Stimulated activated CD8-positive, alpha-beta memory T cell treated with anti-CD3 and anti-CD28 coated beads, Interleukin-15, amount 100 ng/mL, for 4 hours (primary cell): ENCODE data around the gene ELP5.

Source experiments
- DNase-seq, 2 donors: peaks; one replicate each; pipeline ENCODE4 v3.0.0-alpha.2; 2020; ENCODE audit warnings: low read depth in 2 of 2

The ELP5 gene

DNA sequence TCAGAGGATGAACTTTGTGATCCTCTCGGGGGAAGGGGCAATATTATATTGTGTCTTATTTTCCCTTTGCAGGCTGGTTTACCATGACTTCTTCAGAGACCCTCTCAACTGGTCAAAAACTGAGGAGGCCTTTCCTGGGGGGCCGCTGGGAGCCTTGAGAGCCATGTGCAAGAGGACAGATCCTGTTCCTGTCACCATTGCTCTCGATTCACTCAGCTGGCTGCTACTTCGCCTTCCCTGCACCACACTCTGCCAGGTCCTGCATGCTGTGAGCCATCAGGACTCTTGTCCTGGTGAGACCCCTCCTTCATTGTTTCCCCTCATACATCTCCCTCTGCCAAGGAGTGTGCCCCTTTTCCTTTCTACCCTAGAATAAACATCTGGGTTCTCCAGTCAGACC is 2.5 kb downstream of the ELP5 start:
- DNase-seq: no peak

DNA sequence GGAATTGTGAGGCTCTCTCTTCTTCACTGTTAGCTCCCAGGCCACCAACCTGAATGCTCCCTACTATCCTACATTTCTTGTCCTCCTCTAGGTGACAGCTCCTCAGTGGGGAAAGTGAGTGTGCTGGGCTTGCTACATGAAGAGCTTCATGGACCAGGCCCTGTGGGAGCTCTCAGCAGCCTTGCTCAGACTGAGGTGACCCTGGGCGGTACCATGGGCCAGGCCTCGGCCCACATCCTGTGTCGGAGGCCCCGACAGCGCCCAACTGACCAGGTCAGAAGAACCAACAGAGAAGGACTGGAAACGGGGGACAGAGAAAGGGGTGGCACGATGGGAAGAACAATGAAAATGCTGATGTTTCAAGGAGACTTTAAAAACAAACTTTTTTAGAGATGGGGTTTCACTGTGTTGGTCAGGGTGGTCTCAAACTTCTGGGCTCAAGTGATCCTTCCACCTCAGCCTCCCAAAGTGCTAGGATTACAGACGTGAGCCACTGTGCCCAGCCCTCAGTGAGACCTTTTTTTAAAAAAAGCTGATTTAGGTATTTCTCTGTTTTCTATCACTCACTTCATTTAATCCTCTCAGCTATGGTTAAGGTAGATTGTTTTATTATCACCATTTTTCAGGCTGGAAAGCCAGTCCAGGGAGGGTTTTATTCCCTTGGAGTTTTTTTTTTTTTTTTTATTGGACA is 4.9 kb downstream of the ELP5 start:
- no peak for DNase-seq

DNA sequence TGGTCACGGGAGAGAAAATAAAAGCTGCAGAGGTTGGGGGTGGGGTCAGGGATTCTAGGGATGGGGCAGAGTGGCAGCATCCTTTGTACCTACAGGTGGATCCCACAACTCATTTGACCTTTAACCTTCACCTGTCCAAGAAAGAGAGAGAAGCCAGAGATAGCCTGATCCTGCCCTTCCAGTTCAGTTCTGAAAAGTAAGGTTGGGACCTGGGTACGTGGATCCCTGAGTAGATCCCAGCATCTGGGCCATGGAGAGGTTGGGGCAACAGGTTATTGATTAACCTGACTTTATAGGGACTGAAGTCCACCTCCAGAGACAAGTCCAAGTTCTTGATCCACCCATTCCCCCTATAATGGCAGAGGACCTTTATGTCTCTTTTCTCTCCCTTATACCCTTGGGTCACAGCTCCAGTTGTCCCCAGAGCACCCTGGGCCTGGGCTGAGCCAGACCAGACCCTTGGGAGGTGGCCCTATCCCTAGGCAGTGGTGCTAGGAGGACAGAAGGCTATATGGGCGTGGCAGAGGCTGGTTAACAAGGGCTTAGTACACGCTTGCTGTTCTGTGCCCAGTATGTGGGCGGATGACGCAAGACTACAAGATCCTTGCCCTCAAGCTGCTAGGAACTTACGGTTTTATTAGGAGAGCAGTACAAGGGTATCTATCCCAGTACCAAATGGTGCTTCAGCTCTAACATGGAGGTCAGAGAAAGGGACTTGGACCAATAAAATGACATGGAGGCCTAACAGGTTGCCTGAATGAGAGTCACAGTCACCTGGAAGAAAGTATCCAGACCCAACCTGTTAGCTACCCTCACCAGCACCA is 6.9 kb downstream of the ELP5 start:
- no peak for DNase-seq

DNA sequence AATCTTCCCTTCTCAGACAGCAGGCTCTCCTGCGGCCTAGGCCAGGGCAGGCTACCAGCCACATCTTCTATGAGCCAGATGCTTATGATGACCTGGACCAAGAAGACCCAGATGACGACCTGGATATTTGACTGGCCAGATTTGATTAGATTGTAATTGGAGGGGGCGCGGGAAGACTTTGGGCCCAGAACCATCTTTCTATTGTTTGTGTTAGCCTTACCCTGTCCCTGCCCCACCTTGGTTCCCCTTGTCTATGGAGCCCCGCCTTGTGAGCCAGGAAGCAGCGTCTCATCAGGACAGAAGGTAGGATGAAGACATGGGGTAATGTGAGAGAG is 7.5 kb downstream of the ELP5 start:
- DNase-seq: no peak

DNA sequence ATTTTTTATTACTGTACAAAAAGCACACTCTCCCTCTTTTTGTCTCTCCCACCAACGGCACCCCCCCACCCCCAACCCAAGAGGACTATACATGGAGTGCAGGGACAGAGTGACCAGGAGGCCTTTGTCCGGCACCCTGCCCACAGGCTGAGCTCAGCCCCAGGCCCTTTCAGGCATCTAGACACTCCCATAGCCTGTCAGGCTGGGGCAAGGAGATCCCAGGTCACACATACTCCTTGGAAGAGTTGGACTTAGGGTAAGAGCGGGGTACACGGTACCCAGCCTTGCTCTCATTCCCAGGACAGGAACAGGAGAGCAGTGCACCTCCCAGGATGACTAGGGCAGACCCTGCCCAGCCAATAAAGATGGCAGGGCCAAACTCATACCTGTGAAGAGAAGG is 8.1 kb downstream of the ELP5 start:
- no peak for DNase-seq

DNA sequence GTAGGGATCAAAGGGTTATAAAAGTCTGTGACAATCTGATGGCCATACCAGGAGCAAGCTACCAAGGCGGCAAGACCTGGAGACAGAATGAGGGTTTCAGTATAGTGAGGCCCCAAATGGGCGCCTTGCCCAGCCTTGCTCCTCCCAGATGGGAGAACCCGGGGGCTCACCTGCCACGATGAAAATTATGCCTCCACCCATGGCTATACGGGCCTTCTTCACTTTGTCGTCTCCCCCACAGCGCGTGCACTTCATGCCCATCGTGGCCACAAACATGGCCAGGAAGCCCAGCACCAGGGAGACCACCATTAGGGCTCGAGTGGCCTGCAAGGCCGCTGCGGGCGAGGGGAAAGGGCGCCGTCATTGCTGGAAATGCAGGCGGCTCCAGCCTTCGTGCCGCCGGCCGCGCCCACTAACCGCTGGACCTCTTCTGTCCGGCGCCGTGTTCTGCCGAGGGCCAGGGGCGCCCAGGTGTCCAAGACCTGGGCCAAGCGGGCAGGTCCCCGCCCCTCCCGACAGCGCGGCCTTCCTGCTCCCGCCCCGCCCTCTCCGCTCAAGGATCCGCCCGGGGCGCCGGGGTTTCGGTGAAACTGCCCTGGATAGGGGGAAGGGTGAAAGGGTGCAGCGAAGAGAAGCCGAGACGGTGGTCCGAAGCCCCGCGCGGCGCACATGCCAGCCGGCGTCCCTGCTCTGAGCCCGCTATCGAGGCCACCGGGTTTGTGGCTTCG is 8.8 kb downstream of the ELP5 start:
- peak in 1 of 2 donors; percentile 29 for DNase-seq

DNA sequence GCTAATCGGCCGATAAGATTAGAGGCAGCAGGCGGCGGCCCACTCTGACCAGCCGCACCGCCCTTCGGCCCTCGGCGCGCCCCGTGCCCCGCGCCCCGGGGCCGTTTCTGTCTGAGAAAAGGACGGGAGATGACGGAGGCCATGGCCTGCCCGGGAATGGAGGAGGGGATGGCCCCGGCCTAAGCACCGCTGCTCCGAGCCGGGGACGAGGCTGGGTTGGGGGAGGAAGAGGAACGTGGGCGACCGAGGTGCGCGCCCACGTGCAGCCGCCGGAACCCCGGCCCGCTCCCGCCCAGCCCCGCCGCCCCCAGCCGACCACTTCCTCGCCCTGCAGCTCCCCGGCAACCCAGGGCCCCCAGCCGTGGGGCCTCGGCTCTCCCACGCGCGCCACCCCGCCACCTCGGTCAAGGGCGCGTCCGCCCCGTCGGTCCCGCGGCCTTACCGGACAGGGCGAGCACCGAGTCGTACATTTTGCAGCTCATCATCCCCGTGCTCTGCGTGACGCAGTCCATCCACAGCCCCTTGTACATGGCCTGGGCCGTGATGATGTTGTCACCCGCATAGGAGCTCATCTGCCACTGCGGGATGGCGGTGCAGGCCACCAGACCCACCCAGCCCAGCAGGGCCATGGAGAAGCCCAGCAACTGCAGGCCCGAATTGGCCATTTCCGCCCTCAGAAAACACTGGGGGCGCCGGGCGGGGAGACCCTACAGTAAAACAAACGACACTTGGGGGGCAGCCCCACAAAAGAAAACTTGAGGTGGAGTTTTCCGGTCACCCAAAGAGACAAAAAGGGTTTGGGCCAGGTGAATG is 9.6 kb downstream of the ELP5 start:
- peak in 1 of 2 donors; percentile 23 for DNase-seq

DNA sequence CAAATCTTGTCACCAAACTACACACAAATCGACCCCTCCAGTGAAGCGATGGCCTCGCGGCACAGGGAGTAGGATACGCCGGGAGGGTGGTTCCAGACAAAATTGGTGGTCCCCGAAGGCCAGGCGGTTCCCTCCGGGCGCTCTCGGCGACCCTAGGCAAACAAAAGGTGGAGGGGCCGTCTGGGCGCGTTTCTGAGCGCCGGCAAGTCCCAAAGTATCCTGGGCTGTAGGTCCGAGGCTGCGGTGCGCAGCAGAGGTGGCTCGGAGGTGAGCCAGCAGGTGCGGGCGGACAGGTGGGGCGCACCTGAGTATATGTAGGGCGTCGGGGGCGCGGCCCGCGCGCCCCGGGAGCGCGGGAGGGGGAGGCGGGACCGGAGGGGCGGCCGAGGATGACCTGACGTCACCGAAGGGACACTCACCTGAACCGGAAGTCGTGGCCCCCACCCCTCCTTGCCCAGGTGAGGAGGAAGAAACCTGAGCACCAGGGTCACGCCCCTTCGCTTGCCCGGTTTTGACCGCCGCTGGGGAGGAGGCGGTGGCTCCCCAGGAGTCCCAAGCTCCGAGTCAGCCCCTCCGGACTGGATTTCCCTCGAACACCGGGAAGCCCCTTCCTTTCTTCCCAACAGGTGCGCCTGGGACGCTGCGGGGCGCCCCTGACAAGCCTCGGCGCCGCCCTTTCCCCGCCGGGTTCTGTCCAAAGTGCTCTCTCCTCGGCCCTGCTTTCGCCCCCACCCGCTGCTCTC is 10.3 kb downstream of the ELP5 start, which contains the start of gene CLDN7:
Gene CLDN7, minus strand, starts transcription at position 287 of the 743 bp plus-strand sequence. CDS start 435 bp downstream, outside the sequence.
- no peak for DNase-seq

DNA sequence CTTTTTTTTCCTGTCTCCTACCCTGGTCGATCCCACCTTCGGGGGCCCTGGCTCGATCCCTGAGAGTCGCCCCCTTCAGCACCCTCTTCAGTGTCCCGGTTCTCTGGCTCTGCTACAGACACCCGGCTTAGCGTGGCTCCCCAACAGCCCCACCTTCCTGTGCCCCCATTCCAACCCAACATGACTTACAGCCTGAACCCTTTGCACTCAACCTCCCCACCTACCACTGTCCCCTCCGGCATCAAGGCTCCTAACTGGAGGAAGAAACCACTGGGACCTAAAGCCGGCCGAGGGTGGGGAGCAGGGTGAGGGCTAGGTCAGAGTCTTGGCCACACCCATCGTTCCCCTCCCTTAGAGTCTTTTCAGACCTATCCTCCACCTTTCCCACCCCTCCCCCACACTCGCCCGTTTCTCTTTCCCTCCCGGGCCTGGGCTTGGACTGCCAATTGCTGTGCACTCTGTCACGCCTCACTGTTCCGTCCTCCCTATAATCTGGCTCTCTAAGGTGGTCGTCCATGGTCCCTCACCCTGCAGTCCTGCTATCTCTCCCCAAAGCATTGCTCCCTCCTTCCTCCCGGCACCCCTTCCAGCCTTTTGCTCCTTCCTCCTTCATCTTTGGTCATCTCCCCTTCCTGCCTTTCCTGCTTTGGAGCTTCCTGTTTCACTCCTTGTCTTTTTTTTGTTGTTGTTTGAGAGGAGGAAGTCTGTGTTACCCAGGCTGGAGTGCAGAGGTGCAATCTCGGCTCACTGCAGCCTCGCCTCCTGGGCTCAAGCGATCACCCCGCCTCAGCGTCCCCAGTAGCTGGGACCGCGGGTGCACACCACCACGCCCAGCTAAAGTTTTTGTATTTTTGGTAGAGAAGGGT is 11.2 kb downstream of the ELP5 start:
- no peak for DNase-seq

DNA sequence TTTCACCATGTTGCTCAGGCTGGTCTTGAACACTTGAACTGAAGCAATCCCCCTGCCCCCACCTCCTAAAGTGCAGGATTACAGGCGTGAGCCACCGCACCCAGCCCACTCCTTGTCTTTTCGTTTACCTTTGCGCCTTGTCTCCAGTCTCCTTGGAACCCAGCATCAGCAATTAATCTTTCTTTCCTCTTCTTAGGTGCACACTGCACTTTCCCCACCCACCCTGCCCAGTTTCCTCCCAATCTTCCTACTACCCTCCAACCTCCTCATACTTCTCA is 11.7 kb downstream of the ELP5 start:
- no peak for DNase-seq

DNA sequence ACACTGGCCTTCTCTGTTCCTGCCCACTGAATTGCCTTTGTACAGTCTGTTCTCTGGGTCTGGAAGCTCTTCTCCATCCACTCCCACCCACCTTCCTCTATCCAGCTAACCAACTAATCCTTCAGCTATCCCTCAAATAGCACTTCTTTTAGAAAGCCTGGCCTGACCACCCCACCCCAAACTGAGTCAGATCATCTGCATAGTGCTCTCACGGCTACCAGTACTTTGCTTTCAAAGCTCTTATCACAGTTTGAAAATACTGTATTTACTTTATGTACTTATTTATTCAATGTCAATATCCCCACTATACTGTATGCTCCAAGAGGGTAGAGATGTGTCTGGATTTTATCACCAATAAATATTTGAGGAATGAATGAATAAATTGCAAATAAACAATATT is 14.8 kb downstream of the ELP5 start:
- DNase-seq: no peak

DNA sequence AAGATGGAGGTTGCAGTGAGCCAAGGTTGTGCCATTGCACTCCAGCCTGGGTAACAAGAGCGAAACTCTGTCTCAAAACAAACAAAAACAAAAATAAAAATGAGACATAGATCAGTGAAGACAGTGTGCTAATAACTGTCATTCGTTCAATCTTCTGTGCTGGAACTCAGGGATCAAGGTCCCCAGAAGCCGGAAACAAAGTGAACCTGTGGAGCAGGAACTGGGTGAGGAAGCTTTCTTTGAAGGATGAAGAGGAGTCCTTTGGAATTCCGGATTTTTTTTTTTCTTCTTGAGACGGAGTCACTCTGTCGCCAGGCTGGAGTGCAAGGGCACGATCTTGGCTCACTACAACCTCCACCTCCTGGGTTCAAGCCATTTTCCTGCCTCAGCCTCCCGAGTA is 27.4 kb downstream of the ELP5 start:
- DNase-seq: no peak

DNA sequence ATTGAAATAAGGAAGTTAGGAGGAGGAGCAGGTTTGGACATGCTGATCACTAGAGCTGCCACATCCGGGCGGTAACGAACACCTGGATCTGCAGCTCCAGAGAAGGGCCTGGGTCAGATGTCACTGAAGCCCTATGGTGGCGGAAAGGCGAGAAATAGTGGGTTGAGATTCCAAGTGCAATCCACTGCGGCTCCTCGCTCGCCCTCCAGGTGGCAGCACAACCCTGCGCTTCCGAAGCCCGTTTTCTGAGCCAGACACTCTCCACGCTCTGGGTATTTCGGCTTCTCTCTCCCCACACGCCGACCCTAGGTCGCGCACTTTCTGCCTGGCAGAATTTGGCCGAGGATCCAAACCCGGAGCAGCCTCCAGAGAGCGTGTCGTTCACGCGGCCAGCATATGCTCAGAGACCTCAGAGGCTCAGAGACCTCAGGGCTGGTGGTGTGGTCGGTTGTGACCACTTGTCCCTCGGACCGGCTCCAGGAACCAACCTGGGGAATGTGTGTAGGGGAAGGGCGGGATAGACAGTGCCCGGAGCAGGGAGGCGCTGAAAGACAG is 28.6 kb downstream of the ELP5 start:
- peak; percentile 65 to 68 for DNase-seq

DNA sequence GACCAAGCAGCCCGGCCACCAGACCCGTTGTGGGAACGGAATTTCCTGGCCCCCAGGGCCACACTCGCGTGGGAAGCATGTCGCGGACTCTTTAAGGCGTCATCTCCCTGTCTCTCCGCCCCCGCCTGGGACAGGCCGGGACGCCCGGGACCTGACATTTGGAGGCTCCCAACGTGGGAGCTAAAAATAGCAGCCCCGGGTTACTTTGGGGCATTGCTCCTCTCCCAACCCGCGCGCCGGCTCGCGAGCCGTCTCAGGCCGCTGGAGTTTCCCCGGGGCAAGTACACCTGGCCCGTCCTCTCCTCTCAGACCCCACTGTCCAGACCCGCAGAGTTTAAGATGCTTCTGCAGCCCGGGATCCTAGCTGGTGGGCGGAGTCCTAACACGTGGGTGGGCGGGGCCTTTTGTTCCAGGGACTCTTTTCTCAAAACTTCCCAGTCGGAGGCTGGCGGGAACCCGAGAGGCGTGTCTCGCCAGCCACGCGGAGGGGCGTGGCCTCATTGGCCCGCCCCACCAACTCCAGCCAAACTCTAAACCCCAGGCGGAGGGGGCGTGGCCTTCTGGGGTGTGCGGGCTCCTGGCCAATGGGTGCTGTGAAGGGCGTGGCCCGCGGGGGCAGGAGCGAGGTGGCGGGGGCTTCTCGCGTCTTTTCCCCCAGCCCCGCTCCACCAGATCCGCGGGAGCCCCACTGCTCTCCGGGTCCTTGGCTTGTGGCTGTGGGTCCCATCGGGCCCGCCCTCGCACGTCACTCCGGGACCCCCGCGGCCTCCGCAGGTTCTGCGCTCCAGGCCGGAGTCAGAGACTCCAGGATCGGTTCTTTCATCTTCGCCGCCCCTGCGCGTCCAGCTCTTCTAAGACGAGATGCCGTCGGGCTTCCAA is 29.3 kb downstream of the ELP5 start, which contains the start of gene SLC2A4:
Gene SLC2A4, plus strand, starts transcription at position 645 of the 879 bp plus-strand sequence. Its CDS starts 217 bp downstream, at position 862.
- peak; percentile 71 to 79 for DNase-seq

DNA sequence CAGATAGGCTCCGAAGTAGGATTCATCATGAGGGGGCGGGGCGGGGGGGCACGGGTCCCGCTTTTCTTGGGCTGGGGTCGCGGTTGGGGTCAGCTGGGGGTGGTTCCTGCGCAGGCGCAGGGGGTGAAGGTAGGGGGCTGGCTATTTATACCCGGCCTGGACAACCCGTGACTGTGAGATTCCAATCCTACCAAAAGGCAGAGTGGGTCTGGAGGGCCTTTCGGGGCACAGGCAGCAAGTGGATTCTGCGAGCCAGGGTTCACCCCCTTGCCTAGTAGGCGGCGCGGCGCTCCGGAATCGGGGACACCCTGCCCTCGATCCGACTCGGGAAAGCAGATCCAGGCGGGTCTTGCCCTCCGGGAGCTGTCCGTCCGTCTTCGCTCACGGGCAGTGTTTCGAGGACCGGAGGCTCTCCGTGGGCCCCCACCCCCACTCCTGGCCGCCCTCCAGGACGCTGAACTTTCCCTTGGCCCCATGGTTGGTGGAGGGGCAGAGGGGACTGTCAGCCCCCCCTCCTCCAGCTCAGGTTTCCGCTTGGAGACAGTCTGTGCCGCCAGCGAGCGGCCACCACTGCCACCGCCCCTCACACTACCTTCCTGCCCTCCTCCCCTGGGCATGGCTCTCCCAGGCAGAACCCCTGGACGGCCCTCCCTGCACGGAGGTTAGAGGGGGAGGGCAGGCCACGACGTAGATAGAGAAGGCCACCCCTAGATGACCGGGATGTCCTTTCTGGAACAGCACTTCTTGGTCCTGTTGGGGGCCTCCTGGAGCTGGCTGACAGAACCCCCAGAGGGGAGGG is 30.1 kb downstream of the ELP5 start:
- no peak for DNase-seq

DNA sequence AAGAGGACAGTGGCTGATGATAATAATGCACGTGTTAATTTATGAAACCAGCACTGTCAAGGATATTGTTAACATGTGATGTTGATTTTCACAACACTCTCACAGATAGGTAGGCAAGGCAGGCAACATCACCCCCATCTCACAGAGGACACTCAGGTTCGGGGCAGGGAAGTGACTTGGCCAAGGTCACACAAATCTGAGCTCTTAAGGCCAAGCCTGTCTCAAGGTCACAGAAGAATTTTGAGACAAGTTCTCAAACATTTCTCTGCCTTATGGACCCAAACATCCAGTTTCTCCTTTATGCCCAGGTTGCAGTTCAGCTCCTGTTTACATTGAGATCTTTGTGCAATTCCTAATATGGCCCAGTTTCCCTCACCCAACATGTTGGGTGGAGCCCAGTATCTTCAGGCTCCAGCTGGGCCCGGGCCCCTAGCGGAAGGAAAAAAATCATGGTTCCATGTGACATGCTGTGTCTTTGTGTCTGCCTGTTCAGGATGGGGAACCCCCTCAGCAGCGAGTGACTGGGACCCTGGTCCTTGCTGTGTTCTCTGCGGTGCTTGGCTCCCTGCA is 30.8 kb downstream of the ELP5 start:
- DNase-seq: no peak

DNA sequence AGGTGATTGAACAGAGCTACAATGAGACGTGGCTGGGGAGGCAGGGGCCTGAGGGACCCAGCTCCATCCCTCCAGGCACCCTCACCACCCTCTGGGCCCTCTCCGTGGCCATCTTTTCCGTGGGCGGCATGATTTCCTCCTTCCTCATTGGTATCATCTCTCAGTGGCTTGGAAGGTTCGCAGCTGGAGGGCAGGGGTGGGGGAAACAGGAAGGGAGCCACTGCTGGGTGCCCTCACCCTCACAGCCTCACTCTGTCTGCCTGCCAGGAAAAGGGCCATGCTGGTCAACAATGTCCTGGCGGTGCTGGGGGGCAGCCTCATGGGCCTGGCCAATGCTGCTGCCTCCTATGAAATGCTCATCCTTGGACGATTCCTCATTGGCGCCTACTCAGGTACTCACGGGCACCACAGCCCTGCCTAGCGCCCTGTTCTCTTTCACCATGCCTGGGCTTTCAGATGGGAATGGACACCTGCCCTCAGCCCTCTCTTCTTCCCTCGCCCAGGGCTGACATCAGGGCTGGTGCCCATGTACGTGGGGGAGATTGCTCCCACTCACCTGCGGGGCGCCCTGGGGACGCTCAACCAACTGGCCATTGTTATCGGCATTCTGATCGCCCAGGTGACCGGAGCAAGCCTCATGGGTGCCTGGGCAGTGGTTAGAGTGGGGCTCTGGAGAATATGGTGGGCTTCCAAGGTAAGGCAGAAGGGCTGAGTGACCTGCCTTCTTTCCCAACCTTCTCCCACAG is 31.6 kb downstream of the ELP5 start:
- DNase-seq: no peak
